HepG2 (cell line): ENCODE data around the gene GGA2. TPM values are rescaled to one million over a fixed set of nuclear protein-coding genes. Genes with fewer than 3 reads are reported as not detected.

ENCODE experiments used
- AGO2 ChIP-seq: fragments of 200-400 bp; formaldehyde crosslinking; optimal IDR thresholded peaks from 2 replicates; pipeline ENCODE3; 2017; ENCODE audit warnings: mild to moderate bottlenecking, low read depth, low read length, moderate library complexity
- ISX ChIP-seq: sonication (generic); formaldehyde crosslinking; conservative IDR thresholded peaks from 2 replicates; pipeline ENCODE4 v1.5.0; 2020; ENCODE audit warnings: missing genetic modification reagents
- MAFG ChIP-seq: sonication (generic); formaldehyde crosslinking; IDR thresholded peaks from 2 replicates; pipeline ENCODE4 v1.5.1; 2020; ENCODE audit warnings: mild to moderate bottlenecking, missing genetic modification reagents
- MED8 ChIP-seq: sonication (generic); formaldehyde crosslinking; IDR thresholded peaks from 2 replicates; pipeline ENCODE4 v1.8.1; 2023; ENCODE audit warnings: mild to moderate bottlenecking, missing genetic modification reagents; ENCODE audit not compliant: insufficient replicate concordance
- MXD1 ChIP-seq: sonication (generic); formaldehyde crosslinking; IDR thresholded peaks from 2 replicates; pipeline ENCODE4 v1.4.0; 2020; ENCODE audit warnings: mild to moderate bottlenecking, missing genetic modification reagents
- POGK ChIP-seq: sonication (generic); formaldehyde crosslinking; conservative IDR thresholded peaks from 2 replicates; pipeline ENCODE4 v1.8.0; 2022; ENCODE audit warnings: mild to moderate bottlenecking, moderate library complexity, missing genetic modification reagents
- RAD21 ChIP-seq: fragments of 450-650 bp; formaldehyde crosslinking; IDR thresholded peaks from 2 replicates; pipeline ENCODE4 v1.5.0; 2020; ENCODE audit warnings: mild to moderate bottlenecking
- SMARCC2 ChIP-seq: fragments of 450-650 bp; IDR thresholded peaks from 2 replicates; pipeline ENCODE4 v1.6.1; 2017; ENCODE audit warnings: antibody characterized with exemption, mild to moderate bottlenecking
- SRY ChIP-seq: sonication (generic); formaldehyde crosslinking; IDR thresholded peaks from 2 replicates; pipeline ENCODE4 v1.8.0; 2022; ENCODE audit warnings: mild to moderate bottlenecking, missing genetic modification reagents
- TMF1 ChIP-seq: sonication (generic); formaldehyde crosslinking; IDR thresholded peaks from 2 replicates; pipeline ENCODE4 v1.8.1; 2022; ENCODE audit warnings: low read depth, missing genetic modification reagents
- ZNF138 ChIP-seq: sonication (generic); formaldehyde crosslinking; IDR thresholded peaks from 2 replicates; pipeline ENCODE4 v1.5.0; 2020; ENCODE audit warnings: mild to moderate bottlenecking, low read depth, missing genetic modification reagents
- ZNF230 ChIP-seq: sonication (generic); formaldehyde crosslinking; IDR thresholded peaks from 2 replicates; pipeline ENCODE4 v1.4.0; 2020; ENCODE audit warnings: mild to moderate bottlenecking, missing genetic modification reagents
- ZNF24 ChIP-seq: fragments of 450-650 bp; IDR thresholded peaks from 2 replicates; pipeline ENCODE4 v1.6.1; 2017; ENCODE audit warnings: antibody characterized with exemption, mild to moderate bottlenecking
- ZNF264 ChIP-seq: sonication (generic); formaldehyde crosslinking; IDR thresholded peaks from 2 replicates; pipeline ENCODE4 v1.4.0; 2020; ENCODE audit warnings: missing genetic modification reagents
- ZNF446 ChIP-seq: sonication (generic); formaldehyde crosslinking; IDR thresholded peaks from 2 replicates; pipeline ENCODE4 v1.5.0; 2020; ENCODE audit warnings: mild to moderate bottlenecking, missing genetic modification reagents
- ZNF563 ChIP-seq: sonication (generic); formaldehyde crosslinking; IDR thresholded peaks from 2 replicates; pipeline ENCODE4 v1.8.0; 2022; ENCODE audit warnings: mild to moderate bottlenecking, moderate library complexity, missing genetic modification reagents
- ZNF749 ChIP-seq: sonication (generic); formaldehyde crosslinking; IDR thresholded peaks from 2 replicates; pipeline ENCODE4 v1.8.0; 2022; ENCODE audit warnings: mild to moderate bottlenecking, missing genetic modification reagents, moderate library complexity, borderline replicate concordance
- ZNF773 ChIP-seq: sonication (generic); formaldehyde crosslinking; IDR thresholded peaks from 2 replicates; pipeline ENCODE4 v1.4.0; 2020; ENCODE audit warnings: missing genetic modification reagents, borderline replicate concordance
- ZSCAN25 ChIP-seq: sonication (generic); formaldehyde crosslinking; IDR thresholded peaks from 2 replicates; pipeline ENCODE4 v1.8.0; 2022; ENCODE audit warnings: mild to moderate bottlenecking, missing genetic modification reagents
- polyA plus RNA-seq, 8 experiments: library from polyadenylated mRNA; depleted of rRNA in 3 of 8; stranded (reverse) in 7 of 8; unstranded in 1 of 8; fragments of >200 nt; fragmentation: Illumina TruSeq in 4 of 8; extraction: Trizol in 4 of 8; gene quantifications; 2 replicates each; pipeline versions ENCODE4 v1.2.1 to v1.2.3, GENCODE V29; 2011 to 2016; ENCODE audit warnings: low read depth in 4 of 8, missing spikeins in 1 of 8, mixed read lengths in 1 of 8; ENCODE audit not compliant: insufficient read depth in 1 of 8
- total RNA-seq, 5 experiments: library from RNA; depleted of rRNA; stranded (reverse); fragments of >200 nt; fragmentation: Illumina TruSeq; extraction: Trizol; gene quantifications; 2 replicates each; pipeline ENCODE4 v1.2.3, GENCODE V29; 2016; ENCODE audit warnings: low read depth in 1 of 5
- TF ChIP-seq, protein P1 (sequence below): sonication (generic); formaldehyde crosslinking; conservative IDR thresholded peaks from 2 replicates; pipeline ENCODE4 v1.4.0; 2020; ENCODE audit warnings: missing genetic modification reagents
- TF ChIP-seq, protein P2 (sequence below): sonication (generic); formaldehyde crosslinking; IDR thresholded peaks from 2 replicates; pipeline ENCODE4 v1.8.1; 2023; ENCODE audit warnings: missing genetic modification reagents, mild to moderate bottlenecking, borderline replicate concordance

Gene GGA2
- total and polyA plus RNA-seq, 2 of the 13 experiments (the other 11 are each of a cell fraction or from before 2014, with no cell fraction given), result 51.5 to 69.8 TPM

GRCh38 chr16:23557779-23558702, 47.7 kb upstream of the GGA2 start (continued):
- TF ChIP-seq, protein P1, sequence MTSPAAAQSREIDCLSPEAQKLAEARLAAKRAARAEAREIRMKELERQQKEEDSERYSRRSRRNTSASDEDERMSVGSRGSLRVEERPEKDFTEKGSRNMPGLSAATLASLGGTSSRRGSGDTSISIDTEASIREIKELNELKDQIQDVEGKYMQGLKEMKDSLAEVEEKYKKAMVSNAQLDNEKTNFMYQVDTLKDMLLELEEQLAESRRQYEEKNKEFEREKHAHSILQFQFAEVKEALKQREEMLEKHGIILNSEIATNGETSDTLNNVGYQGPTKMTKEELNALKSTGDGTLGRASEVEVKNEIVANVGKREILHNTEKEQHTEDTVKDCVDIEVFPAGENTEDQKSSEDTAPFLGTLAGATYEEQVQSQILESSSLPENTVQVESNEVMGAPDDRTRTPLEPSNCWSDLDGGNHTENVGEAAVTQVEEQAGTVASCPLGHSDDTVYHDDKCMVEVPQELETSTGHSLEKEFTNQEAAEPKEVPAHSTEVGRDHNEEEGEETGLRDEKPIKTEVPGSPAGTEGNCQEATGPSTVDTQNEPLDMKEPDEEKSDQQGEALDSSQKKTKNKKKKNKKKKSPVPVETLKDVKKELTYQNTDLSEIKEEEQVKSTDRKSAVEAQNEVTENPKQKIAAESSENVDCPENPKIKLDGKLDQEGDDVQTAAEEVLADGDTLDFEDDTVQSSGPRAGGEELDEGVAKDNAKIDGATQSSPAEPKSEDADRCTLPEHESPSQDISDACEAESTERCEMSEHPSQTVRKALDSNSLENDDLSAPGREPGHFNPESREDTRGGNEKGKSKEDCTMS, result no peak
- TF ChIP-seq ZNF24 (0 out of 2 replicates have a peak, but pooled peaks have one; percentile 3), ZNF749 (no peak; the same call in 1 of the 2 replicates), ZNF563 (CRISPR knock-in tag) (peak; percentile 93), SMARCC2 (no peak), ISX (CRISPR knock-in tag) (0 out of 2 replicates have a peak, but pooled peaks have one; percentile 35), MAFG (0 out of 2 replicates have a peak, but pooled peaks have one; percentile 36), ZNF446 (CRISPR knock-in tag) (peak; percentile 87; the same call in 1 of the 2 replicates), ZNF264 (peak; percentile 54; the same call in 1 of the 2 replicates), TMF1 (CRISPR knock-in tag) (peak; percentile 65; the same call in 1 of the 2 replicates), SRY (CRISPR knock-in tag) (peak; percentile 57; the same call in 1 of the 2 replicates), ZNF138 (CRISPR knock-in tag) (peak; percentile 89; the same call in 1 of the 2 replicates), AGO2 (peak; percentile 54), POGK (CRISPR knock-in tag) (peak; percentile 35; the same call in 1 of the 2 replicates), MED8 (CRISPR knock-in tag) (peak; percentile 39), ZNF773 (CRISPR knock-in tag) (0 out of 2 replicates have a peak, but pooled peaks have one; percentile 11), MXD1 (CRISPR knock-in tag) (peak; percentile 57; the same call in 1 of the 2 replicates), ZNF230 (CRISPR knock-in tag) (0 out of 2 replicates have a peak, but pooled peaks have one; percentile 1), ZSCAN25 (CRISPR knock-in tag) (0 out of 2 replicates have a peak, but pooled peaks have one; percentile 44), RAD21 (peak; percentile 13; the same call in 1 of the 2 replicates)
- TF ChIP-seq, protein P2, sequence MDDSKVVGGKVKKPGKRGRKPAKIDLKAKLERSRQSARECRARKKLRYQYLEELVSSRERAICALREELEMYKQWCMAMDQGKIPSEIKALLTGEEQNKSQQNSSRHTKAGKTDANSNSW (CRISPR knock-in tag), result 0 out of 2 replicates have a peak, but pooled peaks have one; percentile 57
